B cell (primary cell): ENCODE results near the gene CHTF8.

Source experiments
- CTCF ChIP-seq: fragments of 200-600 bp; IDR thresholded peaks from one replicate; pipeline ENCODE4 v1.8.0; 2022; ENCODE audit warnings: antibody characterized with exemption, mild to moderate bottlenecking
- EZH2 ChIP-seq: IDR thresholded peaks from 2 replicates; pipeline ENCODE4 v1.6.1; 2012; ENCODE audit warnings: borderline replicate concordance, low read depth, mild to moderate bottlenecking, moderate library complexity, low read length; ENCODE audit not compliant: insufficient read depth, poor library complexity, severe bottlenecking

- TF ChIP-seq EZH2 (no peak), CTCF (peak; percentile 73)
These were observed 19.9 kb downstream of the CHTF8 start for GRCh38 chr16:69112285-69113129.
